Erythroblast (primary cell): ENCODE data around the gene C10orf143.

Experiments
- GATA1 ChIP-seq: IDR thresholded peaks from 2 replicates; pipeline ENCODE4 v1.6.1; 2011; ENCODE audit warnings: low read depth, mild to moderate bottlenecking, control low read depth, low read length, moderate library complexity
- POLR2A ChIP-seq: IDR thresholded peaks from 2 replicates; pipeline ENCODE4 v1.6.1; 2011; ENCODE audit warnings: mild to moderate bottlenecking, low read length

DNA sequence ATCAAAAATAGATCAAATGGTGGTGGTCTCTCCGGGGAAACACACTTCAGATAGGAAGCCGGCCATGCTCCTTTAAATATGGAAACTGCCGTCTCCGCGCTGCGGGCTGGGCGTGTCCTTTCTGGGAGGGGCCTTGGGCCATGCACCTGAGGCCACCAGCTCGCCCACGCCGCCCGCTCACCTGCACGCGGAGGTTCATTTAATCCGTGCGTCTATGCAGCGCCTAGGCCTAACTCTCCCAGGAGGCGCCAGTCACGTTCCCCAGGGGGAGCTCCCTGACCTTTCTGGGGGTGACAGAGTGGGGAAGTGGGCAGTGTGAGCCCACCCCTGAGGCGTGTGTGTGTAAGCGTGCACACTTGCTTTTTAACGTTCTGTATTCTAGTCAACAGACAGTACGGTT, 64.0 kb downstream of the C10orf143 start:
- TF ChIP-seq POLR2A (no peak), GATA1 (no peak)
